AG09309 (cell line): ENCODE results near the gene FAM47E.
A peak's percentile ranks its signal among the peaks of the same experiment; 100 is the strongest.

Experiments used
- DNase-seq: peaks from one replicate; pipeline ENCODE4 v3.0.0-alpha.2; 2010; ENCODE audit warnings: low read depth
- H3K4me3 ChIP-seq: 2 replicates; pipeline ENCODE4 v1.5.1; 2011; ENCODE audit warnings: mild to moderate bottlenecking, low read depth, low read length, moderate library complexity; ENCODE audit not compliant: control insufficient read depth
- CTCF ChIP-seq: IDR thresholded peaks from 2 replicates; pipeline ENCODE4 v1.5.1; 2011; ENCODE audit warnings: mild to moderate bottlenecking, low read depth, low read length, inconsistent platforms; ENCODE audit not compliant: insufficient read depth, control insufficient read depth; ENCODE audit errors: missing control alignments

Gene FAM47E

GRCh38 chr4:76250962-76251361 lies 559 bp upstream of the FAM47E start:
- H3K4me3 ChIP-seq: peak overlapping the region; percentile 35; the same call in 1 of the 2 replicates
- no peak for DNase-seq
- TF ChIP-seq CTCF: no peak

- TF ChIP-seq CTCF: no peak
- no peak overlapping the region for H3K4me3 ChIP-seq
- no peak for DNase-seq
Measured at GRCh38 chr4:76252271-76252653, 741 bp downstream of the FAM47E start.

DNA sequence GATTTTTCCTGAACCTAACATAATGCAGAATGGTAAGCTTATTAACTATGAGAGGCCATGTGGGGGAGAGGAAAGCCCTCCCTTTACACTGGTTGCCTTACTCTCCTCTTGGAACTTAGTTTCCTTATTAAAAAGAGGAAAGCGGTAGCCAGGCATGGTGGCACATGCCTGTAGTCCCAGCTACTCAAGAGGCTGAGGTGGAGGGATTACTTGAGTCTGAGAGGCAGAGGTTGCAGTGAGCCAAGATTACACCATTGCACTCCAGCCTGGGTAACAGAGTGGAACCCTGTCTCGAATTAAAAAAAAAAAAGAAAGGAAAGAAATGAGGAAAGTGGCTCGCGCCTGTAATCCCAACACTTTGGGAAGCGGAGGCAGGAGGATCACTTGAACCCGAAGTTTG lies 2.0 kb downstream of the FAM47E start:
- DNase-seq: no peak
- TF ChIP-seq CTCF: no peak
- no peak overlapping the region for H3K4me3 ChIP-seq

GRCh38 chr4:76256032-76256431 lies 4.5 kb downstream of the FAM47E start:
- DNase-seq: no peak
- no peak overlapping the region for H3K4me3 ChIP-seq
- TF ChIP-seq CTCF: no peak

DNA sequence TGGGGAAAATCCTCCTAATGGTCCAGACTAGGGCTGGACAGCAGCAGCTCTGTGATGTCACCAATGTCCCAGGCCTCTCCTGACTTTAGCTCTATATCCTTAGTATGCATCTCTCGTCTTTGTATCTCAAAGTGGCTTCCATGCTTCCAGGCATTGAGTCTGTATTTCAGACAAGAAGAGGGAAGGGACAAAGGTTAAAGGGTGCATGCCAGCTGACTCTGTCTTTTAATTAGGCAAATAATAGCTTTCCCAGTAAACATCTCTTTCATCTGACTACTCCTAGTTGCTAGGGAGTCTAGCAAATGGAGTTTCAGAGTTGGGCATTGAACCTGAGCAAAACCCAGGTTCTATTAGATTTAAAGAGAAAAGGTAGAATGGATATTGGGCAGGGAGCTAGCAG lies 5.4 kb downstream of the FAM47E start:
- no peak for TF ChIP-seq CTCF
- DNase-seq: no peak
- no peak overlapping the region for H3K4me3 ChIP-seq

DNA sequence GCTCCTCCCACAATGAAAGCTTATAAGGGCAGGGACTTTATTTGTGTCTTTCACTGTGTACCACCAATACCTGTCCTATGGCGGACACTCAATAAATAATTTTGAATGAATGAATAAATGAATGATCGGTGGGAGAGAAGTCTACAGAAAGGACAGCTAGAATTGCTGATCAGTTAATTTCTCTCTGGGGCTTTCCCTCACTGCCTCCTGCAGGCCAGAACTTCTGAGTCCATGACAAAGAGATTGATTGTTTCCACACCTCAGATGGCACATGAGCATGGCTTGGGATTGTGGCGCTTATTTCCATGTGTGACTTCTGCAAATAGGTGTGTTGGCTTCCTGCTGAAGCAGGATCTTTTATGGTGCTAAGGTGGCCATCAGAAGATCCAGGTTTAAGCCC lies 6.3 kb downstream of the FAM47E start:
- no peak for DNase-seq
- TF ChIP-seq CTCF: no peak
- H3K4me3 ChIP-seq: no peak overlapping the region

DNA sequence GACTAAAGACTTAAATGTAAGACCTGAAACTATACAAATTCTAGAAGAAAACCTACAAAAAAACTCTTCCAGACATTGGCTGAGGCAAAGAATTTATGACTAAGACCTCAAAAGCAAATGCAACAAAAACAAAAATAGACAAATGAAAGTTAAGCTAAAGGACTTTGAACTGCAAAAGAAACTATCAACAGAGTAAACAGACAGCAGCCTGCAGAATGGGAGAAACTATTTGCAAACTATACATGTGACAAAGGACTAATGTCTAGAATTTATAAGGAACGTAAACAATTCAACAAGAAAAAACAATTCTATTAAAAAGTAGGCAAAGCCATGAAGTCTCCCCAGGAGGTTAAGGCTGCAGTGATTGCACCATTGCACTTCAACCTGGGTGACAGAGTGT lies 9.1 kb downstream of the FAM47E start:
- no peak overlapping the region for H3K4me3 ChIP-seq
- TF ChIP-seq CTCF: no peak
- no peak for DNase-seq
